VCaP (cell line): Measurements from ENCODE around the gene CSNK1E.
"Not testable (repeated sequence)": the region's sequence is repeated elsewhere in the genome, so short reads cannot be mapped to it uniquely, and the experiment has no call there.

Experiments used
- H3K27ac ChIP-seq: fragments of 450-650 bp; 2 replicates; pipeline ENCODE4 v1.5.1; 2017
- CTCF ChIP-seq: fragments of 450-650 bp; conservative IDR thresholded peaks from 2 replicates; pipeline ENCODE4 v1.5.1; 2017; ENCODE audit warnings: mild to moderate bottlenecking, moderate library complexity

Gene CSNK1E

GRCh38 chr22:38350444-38351359 lies 33.5 kb upstream of the CSNK1E start:
- no peak for TF ChIP-seq CTCF

GRCh38 chr22:38348751-38349496 lies 31.7 kb upstream of the CSNK1E start:
- TF ChIP-seq CTCF = no peak
- H3K27ac ChIP-seq = no peak overlapping the region

More at GRCh38 chr22:38350444-38351359, 33.5 kb upstream of the CSNK1E start:
- H3K27ac ChIP-seq = no peak overlapping the region

DNA sequence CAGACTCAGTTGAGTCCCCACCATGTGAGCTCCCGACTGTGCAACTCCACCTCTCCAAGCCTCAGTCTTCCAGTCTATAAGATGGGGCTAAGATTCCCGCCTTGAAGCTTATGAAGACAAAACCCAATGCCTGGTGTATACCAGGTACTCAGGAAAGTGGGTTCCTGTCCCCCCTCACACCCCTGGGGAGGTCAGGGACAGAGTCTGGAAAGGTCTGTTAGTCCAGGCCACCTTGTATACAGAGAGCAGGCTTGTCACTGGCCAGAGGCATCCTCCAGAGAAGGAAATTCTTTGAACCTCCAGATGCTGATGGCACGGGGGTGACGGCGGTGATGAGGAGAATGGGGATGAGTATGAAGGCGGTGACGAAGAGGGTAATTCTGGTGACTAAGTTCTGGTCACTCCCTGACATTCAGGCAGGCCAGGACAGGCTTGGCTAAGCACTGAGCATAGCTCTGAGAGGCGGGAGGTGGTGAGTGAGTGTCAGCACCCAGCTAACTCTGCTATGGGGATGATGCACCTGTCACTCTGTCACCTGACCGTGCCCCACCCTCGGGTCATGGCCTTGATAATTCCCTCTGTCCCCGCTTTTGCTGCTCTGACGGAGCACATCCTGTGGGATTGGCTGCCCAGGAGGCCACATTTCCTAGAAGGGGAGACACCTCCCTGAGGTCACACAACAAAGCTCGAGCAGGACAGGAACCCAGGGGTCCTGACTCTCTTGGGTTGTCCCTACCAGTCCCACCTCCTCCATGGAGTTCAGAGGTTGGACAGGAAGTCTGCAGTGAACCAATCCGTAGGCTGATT lies 30.9 kb upstream of the CSNK1E start:
- no peak overlapping the region for H3K27ac ChIP-seq
- TF ChIP-seq CTCF = no peak

- no peak for TF ChIP-seq CTCF
Measured at GRCh38 chr22:38347181-38347943, 30.1 kb upstream of the CSNK1E start.

DNA sequence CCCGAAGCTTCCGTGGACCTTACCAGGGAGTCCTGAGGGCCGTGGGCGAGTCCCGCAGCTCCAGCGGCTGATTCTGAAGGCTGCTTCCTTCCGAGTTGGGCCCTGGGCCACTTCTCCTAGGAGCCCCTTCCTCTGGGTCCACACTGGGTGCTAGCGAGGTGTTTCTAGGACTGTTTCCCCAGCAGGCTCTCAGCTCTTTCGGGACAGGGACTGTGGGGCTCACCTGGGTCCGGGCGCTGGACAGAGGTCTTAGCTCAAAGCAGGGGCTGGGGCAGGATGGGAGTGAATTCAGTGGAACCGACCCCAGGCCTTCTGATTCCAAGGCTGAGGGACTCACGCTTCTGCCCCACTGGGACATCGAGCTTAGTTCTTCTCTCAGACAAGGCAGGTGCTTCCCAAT lies 29.3 kb upstream of the CSNK1E start:
- H3K27ac ChIP-seq = no peak overlapping the region
- no peak for TF ChIP-seq CTCF

More at GRCh38 chr22:38347181-38347943, 30.1 kb upstream of the CSNK1E start:
- H3K27ac ChIP-seq = no peak overlapping the region

GRCh38 chr22:38345782-38346181 lies 28.5 kb upstream of the CSNK1E start:
- H3K27ac ChIP-seq = no peak overlapping the region
- TF ChIP-seq CTCF = no peak

- H3K27ac ChIP-seq = not testable (repeated sequence)
Measured at GRCh38 chr22:38339893-38340292, 22.7 kb upstream of the CSNK1E start.
